Mesodermal cell (in vitro differentiated cells): ENCODE measurements around the gene TPP1.

ENCODE experiments used
- H3K27ac ChIP-seq: 2 replicates; pipeline ENCODE4 v1.7.0; 2013; ENCODE audit warnings: mild to moderate bottlenecking, low read depth, low read length, moderate library complexity; ENCODE audit not compliant: severe bottlenecking
- H3K36me3 ChIP-seq: 2 replicates; pipeline ENCODE4 v1.7.1; 2013; ENCODE audit warnings: mild to moderate bottlenecking, low read length, moderate library complexity; ENCODE audit not compliant: control insufficient read depth, insufficient read depth
- H3K4me1 ChIP-seq: one replicate; pipeline ENCODE4 v1.7.1; 2013; ENCODE audit warnings: mild to moderate bottlenecking, low read length; ENCODE audit not compliant: insufficient read depth, control insufficient read depth, poor library complexity, severe bottlenecking
- H3K4me3 ChIP-seq: 2 replicates; pipeline ENCODE4 v1.7.0; 2013; ENCODE audit warnings: low read length, control low read depth, mild to moderate bottlenecking; ENCODE audit not compliant: insufficient read depth, poor library complexity, severe bottlenecking; ENCODE audit errors: extremely low read depth
- H3K9me3 ChIP-seq: 2 replicates; pipeline ENCODE4 v1.7.1; 2013; ENCODE audit warnings: mild to moderate bottlenecking, low read length, moderate library complexity; ENCODE audit not compliant: control insufficient read depth
- WGBS, 2 experiments: methylation state at CpG; one replicate each; pipeline ENCODE4 v1.1.5; 2013; ENCODE audit warnings: missing lambda C conversion rate in 2 of 2; ENCODE audit not compliant: insufficient coverage in 2 of 2; 5-methylcytosine and 5-hydroxymethylcytosine counted together

Gene TPP1

DNA sequence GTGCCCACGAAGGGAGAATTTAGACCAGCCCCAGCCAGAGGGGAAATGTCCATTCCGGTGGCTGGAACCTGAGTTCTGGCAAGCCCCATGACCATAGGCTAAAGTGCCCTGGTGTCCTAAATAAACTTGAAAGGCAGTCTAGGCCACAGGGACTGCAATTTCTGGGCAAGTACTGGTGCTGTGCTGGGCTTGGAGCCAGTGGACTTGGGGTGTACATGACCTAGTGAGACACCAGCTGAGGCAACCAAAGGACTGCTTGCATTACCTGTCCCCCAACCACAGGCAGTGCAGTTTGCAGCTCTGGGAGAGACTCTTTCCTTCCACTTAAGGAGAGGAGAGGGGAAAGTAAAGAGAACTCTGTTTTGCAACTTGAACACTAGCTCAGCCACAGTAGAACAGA is 39.5 kb downstream of the TPP1 start:
- Histone ChIP-seq H3K4me3 (no peak overlapping the region), H3K9me3 (peaks cover 12% of the 10 kb centered on the region), H3K27ac (no peak overlapping the region), H3K4me1 (no peaks in the 10 kb centered on the region), H3K36me3 (peaks cover 18% of the 10 kb centered on the region)
- WGBS, 2 experiments, result 100% methylated on average over 2 of the region's 2 CpGs

DNA sequence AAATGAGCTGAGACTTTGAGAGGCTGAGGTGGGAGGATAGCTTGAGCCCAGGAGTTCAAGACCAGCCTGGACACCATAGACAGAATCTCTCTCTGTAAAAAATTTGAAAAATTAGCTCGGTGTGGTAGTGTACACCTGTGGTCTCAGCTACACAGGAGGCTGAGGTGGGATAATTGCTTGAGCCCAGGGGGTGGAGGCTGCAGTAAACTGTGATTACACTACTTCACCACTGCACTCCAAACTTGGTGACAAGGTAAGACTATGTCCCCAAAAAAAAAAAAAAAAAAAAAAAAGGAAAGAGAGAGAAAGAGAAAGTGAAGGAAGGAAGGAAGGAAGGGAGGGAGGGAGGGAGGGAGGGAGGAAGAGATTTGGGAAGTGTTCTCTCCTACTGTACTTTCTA is 41.1 kb downstream of the TPP1 start:
- Histone ChIP-seq H3K36me3 (peaks cover 14% of the 10 kb centered on the region), H3K4me3 (no peak overlapping the region), H3K9me3 (no peaks in the 10 kb centered on the region), H3K4me1 (no peaks in the 10 kb centered on the region), H3K27ac (no peak overlapping the region)
- 100% methylated on average over 1 of the region's 1 CpG; no CpG with 5 or more reads in 1 of the 2 experiments for whole genome bisulfite sequencing, 2 experiments

DNA sequence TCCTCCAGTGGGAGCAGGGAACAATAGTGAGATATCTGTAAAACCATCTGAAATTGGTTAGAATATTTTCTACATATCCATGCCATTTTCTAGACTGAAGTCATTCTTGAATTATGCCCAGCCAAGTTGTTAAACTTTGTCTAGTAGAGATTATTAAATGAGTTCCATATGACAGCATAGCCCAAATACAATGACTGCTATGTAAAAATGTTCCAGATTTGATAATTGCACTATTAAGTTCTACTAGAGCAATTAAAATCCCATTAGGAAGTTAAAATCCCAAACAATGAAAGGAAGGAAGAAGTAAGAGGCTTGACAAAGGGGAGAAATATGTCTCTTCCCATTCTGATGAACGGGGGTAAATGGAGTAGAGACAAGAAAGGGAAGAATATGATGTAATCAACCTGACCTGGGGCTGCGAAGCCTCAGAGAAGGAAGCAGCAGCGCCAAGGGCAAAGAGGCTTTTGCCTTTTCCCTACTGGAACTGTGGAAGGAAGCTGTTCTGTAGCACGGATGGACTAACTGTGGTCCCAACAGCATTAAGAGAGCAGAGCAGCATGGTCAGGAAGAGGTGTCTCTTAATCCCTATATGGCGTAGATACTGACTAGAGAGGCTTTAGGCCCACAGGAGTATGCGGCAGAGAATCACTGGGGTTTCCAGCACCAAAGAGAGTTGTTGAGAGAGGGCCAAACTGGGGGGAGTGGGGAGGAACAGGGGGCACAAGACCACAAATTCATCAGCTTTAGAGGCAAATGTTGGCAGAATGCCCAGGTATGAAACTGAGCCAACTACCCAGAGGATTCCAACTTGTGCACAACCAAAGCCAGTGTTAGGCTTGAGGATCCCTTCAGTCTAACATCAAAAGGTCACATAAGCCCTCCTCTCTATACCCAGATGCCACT is 42.5 kb downstream of the TPP1 start:
- no peaks in the 10 kb centered on the region for H3K9me3 ChIP-seq
- H3K4me3 ChIP-seq, result no peak overlapping the region
- H3K4me1 ChIP-seq, result no peaks in the 10 kb centered on the region
- 95 to 97% methylated on average over 5 of the region's 6 CpGs for WGBS, 2 experiments
- peaks cover 14% of the 10 kb centered on the region for H3K36me3 ChIP-seq
- no peak overlapping the region for H3K27ac ChIP-seq

DNA sequence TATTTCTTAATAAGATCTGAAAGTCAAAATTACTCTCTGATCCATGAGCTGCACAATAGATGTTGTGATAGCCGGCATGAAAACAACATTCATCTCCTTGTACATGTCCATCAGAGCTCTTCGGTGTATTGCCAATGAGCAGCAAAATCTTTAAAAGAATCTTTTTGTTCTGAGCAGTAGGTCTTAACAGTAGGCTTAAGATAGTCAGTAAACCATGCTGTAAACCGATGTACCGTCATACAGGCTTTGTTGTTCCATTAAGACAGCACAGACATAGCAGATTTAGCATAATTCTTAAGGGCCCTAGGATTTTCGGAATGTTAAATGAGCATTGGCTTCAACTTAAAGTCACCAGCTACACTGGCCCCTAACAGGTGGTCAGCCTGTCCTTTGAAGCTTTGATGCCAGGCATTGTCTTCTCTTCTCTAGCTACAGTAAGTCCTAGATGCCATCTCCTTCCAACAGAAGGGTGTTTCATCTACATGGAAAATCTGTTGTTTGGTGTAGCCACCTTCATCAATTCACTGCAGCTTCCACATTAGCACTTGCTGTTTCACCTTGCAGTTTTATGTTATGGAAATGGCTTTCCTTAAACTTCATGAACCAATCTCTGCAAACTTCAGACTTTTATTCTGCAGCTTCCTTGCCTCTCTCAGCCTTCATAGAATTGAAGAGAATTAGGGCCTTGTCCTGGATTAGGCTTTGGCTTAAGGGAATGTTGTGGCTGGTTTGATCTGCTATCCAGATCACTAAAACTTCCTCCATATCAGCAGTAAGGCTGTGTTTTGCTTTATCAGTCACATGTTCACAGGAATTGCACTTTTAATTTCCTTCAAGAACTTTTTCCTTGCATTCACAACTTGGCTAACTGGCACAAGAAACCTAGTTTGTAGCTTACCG is 44.2 kb downstream of the TPP1 start:
- Histone ChIP-seq H3K9me3 (no peaks in the 10 kb centered on the region), H3K4me1 (no peaks in the 10 kb centered on the region), H3K4me3 (no peak overlapping the region), H3K36me3 (peaks cover 7% of the 10 kb centered on the region), H3K27ac (no peak overlapping the region)
- 89 to 92% methylated on average over 5 to 6 of the region's 6 CpGs for WGBS, 2 experiments

DNA sequence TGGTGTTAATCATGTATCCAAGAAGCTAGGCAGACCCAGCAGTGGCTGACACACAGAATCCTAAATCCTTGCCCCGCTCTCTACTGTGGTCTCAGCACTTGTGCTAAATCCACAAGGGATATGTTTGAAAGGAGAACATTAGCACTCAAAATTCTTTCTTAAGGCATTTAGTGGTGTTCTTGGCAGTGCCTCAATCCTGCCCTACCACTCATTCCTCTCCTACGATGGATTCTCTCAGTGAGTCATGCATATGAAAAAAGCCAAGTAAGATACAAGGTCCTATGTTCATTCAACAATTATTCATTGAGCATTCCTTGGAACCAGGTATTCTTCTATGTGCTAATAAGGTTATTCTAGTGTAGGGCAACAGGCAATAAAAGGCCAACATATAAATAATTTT is 47.0 kb downstream of the TPP1 start:
- Histone ChIP-seq H3K36me3 (peaks cover 4% of the 10 kb centered on the region), H3K4me1 (no peaks in the 10 kb centered on the region), H3K27ac (no peak overlapping the region), H3K4me3 (no peak overlapping the region), H3K9me3 (no peaks in the 10 kb centered on the region)
- 100% methylated on average over 1 of the region's 2 CpGs; no CpG with 5 or more reads in 1 of the 2 experiments for WGBS, 2 experiments

DNA sequence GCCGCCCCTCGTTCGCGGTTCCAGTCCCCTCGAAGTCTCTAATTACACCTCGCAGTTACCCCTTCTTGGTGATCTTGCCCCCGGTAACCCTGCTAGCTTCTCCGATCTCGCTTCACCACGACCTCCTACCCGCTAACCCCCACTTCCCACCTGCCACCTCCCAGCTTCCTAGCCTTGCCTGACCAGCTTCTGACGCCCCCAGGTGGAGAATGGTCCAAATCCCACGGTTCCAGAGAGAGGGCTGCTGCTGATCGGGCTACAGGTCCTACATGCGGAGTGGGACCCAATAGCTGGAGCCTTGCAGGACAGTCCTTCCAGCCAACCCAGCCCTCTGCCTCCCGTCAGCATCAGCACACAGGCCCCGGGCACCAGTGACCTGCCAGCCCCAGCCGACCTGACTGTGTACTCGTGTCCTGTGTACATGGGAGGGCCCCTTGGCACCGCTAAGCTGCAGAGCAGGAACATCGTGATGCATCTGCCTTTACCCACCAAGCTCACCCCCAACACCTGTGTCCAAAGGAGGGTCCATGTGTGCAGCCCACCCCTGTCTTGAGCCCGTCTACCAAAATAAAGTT is 47.7 kb downstream of the TPP1 start:
- Histone ChIP-seq H3K4me3 (no peak overlapping the region), H3K4me1 (no peaks in the 10 kb centered on the region), H3K9me3 (no peaks in the 10 kb centered on the region), H3K27ac (no peak overlapping the region), H3K36me3 (peaks cover 4% of the 10 kb centered on the region)
- 93 to 94% methylated on average over 14 to 17 of the region's 22 CpGs for WGBS, 2 experiments

DNA sequence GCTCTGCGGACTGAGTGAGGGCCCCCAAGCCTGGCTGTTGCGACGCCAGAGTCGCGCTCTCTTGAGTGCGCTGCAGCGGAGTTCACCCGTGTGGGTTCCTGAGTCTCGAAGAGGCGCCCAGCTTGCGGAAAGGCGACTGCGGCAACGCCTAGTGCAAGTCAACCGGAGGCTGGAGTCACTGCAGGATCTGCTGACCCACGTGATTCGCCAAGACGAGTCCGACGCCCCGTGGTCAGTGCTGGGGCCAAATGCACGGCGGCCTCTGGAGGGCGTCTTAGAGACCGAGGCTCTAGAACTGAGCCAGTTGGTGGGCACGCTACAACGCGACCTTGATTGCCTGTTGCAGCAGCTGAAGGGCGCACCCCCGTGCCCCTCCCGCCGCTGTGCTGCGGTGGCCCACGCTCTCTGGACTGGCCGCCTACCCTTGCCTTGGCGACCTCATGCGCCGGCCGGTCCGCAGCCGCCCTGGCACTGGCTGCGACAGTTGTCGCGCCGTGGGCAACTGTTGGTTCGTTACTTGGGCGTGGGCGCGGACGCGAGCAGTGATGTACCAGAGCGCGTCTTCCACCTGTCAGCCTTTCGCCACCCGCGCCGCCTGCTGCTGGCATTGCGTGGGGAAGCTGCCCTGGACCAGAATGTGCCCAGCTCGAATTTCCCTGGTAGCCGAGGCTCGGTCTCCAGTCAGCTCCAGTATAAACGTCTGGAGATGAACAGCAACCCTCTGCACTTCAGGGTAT is 48.4 kb downstream of the TPP1 start:
- Histone ChIP-seq H3K4me3 (no peak overlapping the region), H3K36me3 (peaks cover 4% of the 10 kb centered on the region), H3K9me3 (no peaks in the 10 kb centered on the region), H3K27ac (no peak overlapping the region), H3K4me1 (no peaks in the 10 kb centered on the region)
- 96 to 97% methylated on average over 58 to 62 of the region's 62 CpGs for WGBS, 2 experiments

DNA sequence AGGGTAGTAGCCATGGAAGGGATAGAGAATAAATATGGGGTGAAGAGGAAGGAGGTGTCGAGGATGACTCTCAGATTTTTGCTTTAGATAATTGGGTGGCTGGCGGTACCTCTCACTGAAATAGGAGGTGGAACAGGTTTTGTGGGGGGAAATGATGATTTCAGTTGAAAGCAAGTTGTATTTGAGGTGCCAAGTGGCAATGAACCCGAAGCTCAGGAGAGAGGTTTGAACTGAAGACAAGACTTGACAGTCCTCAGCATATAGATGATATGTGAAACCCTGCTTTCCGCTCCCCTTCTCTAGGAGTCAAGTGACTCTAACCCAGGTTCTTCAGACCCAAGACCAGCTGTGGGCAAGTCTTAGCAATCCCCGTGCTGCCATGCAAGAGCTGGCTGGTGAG is 49.5 kb downstream of the TPP1 start:
- WGBS, 2 experiments, result 78 to 89% methylated on average over 4 of the region's 5 CpGs
- Histone ChIP-seq H3K4me3 (no peak overlapping the region), H3K36me3 (peaks cover 4% of the 10 kb centered on the region), H3K4me1 (no peaks in the 10 kb centered on the region), H3K27ac (no peak overlapping the region), H3K9me3 (no peaks in the 10 kb centered on the region)

DNA sequence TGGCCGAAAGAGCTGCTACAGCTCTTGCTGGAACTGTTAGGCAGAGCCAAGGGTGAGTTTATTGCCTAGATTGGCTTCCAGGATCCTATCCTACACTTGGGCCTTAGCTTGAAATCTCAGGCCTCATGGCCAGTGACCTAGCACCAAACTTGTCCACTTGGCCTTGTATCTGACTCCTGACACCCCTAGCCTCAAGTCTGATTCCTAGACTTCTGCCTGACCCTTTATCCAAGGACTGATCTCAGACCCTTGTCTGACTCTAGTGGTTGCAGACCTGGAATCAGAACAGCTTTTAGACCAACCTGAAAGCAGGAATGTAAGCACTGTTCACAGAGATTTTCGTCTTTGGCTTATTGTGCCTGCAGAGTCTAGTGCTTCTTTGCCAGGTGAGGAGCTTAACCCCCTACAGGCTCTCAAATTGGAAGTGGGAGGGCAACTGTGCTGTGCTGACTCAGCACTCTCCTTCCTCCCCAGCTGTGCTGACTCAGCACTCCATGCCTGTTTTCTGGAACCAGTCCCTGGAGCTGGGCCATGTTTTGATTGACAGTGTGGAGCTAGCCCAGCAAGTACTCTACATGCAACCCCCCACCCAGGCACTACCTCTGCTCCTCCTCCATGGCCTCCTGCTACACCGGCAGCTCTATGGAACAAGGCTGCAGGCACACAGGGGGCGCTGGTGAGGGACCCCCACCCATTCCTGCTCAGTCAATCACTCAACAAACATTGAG is 50.9 kb downstream of the TPP1 start:
- no peaks in the 10 kb centered on the region for H3K4me1 ChIP-seq
- no peaks in the 10 kb centered on the region for H3K9me3 ChIP-seq
- peaks cover 4% of the 10 kb centered on the region for H3K36me3 ChIP-seq
- 88 to 100% methylated on average over 1 to 3 of the region's 4 CpGs for WGBS, 2 experiments
- no peak overlapping the region for H3K27ac ChIP-seq
- no peak overlapping the region for H3K4me3 ChIP-seq

DNA sequence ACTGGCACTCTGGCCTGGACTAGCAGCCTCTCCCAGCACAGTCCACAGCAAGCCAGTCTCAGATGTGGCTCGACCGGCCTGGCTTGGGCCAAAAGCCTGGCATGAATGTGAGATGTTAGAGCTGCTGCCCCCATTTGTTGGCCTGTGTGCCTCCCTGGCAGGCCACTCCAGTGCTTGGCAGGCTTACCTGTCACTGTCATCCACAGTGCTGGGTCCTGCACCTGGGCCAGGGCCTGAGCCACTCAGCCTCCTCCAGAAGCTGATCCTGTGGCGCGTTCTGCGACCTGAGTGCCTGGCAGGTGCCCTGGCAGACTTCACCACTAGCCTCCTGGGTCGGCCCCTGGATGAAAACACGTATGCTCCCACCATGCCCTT is 51.9 kb downstream of the TPP1 start:
- H3K9me3 ChIP-seq, result no peaks in the 10 kb centered on the region
- peaks cover 5% of the 10 kb centered on the region for H3K4me1 ChIP-seq
- no peak overlapping the region for H3K4me3 ChIP-seq
- H3K36me3 ChIP-seq, result peaks cover 4% of the 10 kb centered on the region
- H3K27ac ChIP-seq, result no peak overlapping the region
- 91 to 94% methylated on average over 5 to 6 of the region's 7 CpGs for WGBS, 2 experiments
